ENCODE results near the gene FZD7. TPM values are rescaled to one million over a fixed set of nuclear protein-coding genes. Genes with fewer than 3 reads are reported as not detected.

The FZD7 gene
- total RNA-seq, 6 experiments from 2014 or later: 0.48 to 1.4 (median 0.65) TPM

- H3K4me3 ChIP-seq: no peak overlapping the region
Observed at GRCh38 chr2:202030691-202031090, 3.0 kb upstream of the FZD7 start.

GRCh38 chr2:202031246-202031951, 2.3 kb upstream of the FZD7 start:
- intact Hi-C loops (cut with DNase I): no loop called here
- no peak for ATAC-seq
- no peak for DNase-seq
- Histone ChIP-seq H3K27me3 (peaks cover 0 to 15% of the 10 kb centered on the region in 2 donors), H3K27ac (no peak overlapping the region), H3K4me1 (peaks cover 0 to 21% (median 0%) of the 10 kb centered on the region in 4 donors), H3K36me3 (no peaks in the 10 kb centered on the region), H3K4me3 (no peak overlapping the region), H3K9me3 (no peaks in the 10 kb centered on the region)
- WGBS (ENCODE audit: insufficient coverage, low coverage, low lambda C conversion rate, missing lambda C conversion rate): 60% methylated on average over 4 of the region's 4 CpGs
- no peak for TF ChIP-seq POLR2A (IDR thresholded peaks at IDR 0.05)
- TF ChIP-seq, protein P1, sequence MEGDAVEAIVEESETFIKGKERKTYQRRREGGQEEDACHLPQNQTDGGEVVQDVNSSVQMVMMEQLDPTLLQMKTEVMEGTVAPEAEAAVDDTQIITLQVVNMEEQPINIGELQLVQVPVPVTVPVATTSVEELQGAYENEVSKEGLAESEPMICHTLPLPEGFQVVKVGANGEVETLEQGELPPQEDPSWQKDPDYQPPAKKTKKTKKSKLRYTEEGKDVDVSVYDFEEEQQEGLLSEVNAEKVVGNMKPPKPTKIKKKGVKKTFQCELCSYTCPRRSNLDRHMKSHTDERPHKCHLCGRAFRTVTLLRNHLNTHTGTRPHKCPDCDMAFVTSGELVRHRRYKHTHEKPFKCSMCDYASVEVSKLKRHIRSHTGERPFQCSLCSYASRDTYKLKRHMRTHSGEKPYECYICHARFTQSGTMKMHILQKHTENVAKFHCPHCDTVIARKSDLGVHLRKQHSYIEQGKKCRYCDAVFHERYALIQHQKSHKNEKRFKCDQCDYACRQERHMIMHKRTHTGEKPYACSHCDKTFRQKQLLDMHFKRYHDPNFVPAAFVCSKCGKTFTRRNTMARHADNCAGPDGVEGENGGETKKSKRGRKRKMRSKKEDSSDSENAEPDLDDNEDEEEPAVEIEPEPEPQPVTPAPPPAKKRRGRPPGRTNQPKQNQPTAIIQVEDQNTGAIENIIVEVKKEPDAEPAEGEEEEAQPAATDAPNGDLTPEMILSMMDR (IDR thresholded peaks at IDR 0.05): no peak

More at GRCh38 chr2:202030691-202031090, 3.0 kb upstream of the FZD7 start:
- ATAC-seq (no peak), DNase-seq (no peak)
- H3K36me3 ChIP-seq: no peaks in the 10 kb centered on the region
- no peaks in the 10 kb centered on the region for H3K9me3 ChIP-seq
- TF ChIP-seq, protein P1 (IDR thresholded peaks at IDR 0.05): no peak
- TF ChIP-seq POLR2A (IDR thresholded peaks at IDR 0.05): no peak
- peaks cover 0 to 12% of the 10 kb centered on the region in 2 donors for H3K27me3 ChIP-seq
- WGBS (ENCODE audit: insufficient coverage, low coverage, low lambda C conversion rate, missing lambda C conversion rate): 88% methylated on average over 4 of the region's 4 CpGs
- H3K4me1 ChIP-seq: peaks cover 0 to 21% (median 0%) of the 10 kb centered on the region in 4 donors
- intact Hi-C loops (cut with DNase I): no loop called here
- no peak overlapping the region for H3K27ac ChIP-seq

DNA sequence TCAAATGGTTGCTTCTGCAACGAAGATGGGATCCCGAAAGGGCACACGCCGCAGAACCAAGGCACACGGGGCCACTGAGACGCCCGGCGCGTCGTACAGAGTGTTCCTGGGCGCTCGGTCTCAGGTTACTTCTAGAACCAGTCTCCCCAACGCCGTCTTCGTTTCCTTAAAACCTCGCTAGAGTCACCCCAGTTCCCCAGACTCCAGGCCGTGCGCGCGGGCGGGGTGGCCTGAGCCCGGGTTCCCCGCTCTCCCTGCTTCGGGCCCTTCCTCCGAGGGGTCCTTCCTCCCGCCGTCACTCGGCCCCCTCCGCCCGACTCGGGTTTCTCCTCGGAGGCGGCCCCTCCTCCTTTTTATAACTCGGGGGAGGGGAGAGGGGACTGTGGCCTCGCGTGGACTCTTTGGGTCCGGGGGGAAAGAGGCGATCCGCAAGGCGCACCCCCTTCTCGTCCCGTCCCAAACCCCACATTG, 774 bp upstream of the FZD7 start:
- TF ChIP-seq, protein P1 (IDR thresholded peaks at IDR 0.05): no peak
- no peak for TF ChIP-seq POLR2A (IDR thresholded peaks at IDR 0.05)
- peaks cover 0 to 15% of the 10 kb centered on the region in 2 donors for H3K27me3 ChIP-seq
- DNase-seq (no peak), ATAC-seq (peak; percentile 6 to 17 (median 10))
- no peaks in the 10 kb centered on the region for H3K36me3 ChIP-seq
- peak overlapping the region; percentile 57 to 67 (median 59) for H3K27ac ChIP-seq
- peaks cover 0 to 21% (median 0%) of the 10 kb centered on the region in 4 donors for H3K4me1 ChIP-seq
- intact Hi-C loops (cut with DNase I): no loop called here
- no peaks in the 10 kb centered on the region for H3K9me3 ChIP-seq
- peak overlapping the region; percentile 61 to 87 (median 71) for H3K4me3 ChIP-seq
- WGBS (ENCODE audit: insufficient coverage, low coverage, low lambda C conversion rate, missing lambda C conversion rate): 2% methylated on average over 21 of the region's 42 CpGs

DNA sequence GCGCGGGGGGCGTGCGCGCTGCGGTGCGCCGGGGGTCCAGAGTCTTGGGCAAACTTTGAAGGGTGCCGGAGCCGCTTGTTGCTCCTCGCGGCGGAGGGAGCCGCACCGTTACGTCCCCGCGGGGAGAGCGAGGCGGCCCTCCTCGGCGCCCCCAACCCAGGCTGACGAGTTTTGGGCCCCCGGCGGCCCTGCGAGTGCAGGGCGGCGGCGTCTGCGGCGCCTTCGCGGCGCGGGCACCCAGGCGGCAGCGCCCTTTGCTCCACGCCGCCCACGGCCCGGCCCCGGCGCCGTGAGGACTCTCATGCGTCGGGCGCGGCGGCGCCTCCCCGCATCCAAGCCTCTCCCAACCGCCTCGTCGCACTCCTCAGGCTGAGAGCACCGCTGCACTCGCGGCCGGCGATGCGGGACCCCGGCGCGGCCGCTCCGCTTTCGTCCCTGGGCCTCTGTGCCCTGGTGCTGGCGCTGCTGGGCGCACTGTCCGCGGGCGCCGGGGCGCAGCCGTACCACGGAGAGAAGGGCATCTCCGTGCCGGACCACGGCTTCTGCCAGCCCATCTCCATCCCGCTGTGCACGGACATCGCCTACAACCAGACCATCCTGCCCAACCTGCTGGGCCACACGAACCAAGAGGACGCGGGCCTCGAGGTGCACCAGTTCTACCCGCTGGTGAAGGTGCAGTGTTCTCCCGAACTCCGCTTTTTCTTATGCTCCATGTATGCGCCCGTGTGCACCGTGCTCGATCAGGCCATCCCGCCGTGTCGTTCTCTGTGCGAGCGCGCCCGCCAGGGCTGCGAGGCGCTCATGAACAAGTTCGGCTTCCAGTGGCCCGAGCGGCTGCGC, 814 bp downstream of the FZD7 start:
- H3K27me3 ChIP-seq: peaks cover 0 to 15% of the 10 kb centered on the region in 2 donors
- peak overlapping the region; percentile 44 to 64 (median 59) for H3K27ac ChIP-seq
- H3K4me1 ChIP-seq: peaks cover 0 to 21% (median 0%) of the 10 kb centered on the region in 4 donors
- no peak for TF ChIP-seq POLR2A (IDR thresholded peaks at IDR 0.05)
- TF ChIP-seq, protein P1 (IDR thresholded peaks at IDR 0.05): no peak
- intact Hi-C loops (cut with DNase I): no loop called here
- ATAC-seq (peak in 3 of 4 donors; percentile 3 to 15 (median 6)), DNase-seq (no peak)
- no peaks in the 10 kb centered on the region for H3K9me3 ChIP-seq
- H3K4me3 ChIP-seq: peak overlapping the region; percentile 59 to 87 (median 71)
- WGBS (ENCODE audit: insufficient coverage, low coverage, low lambda C conversion rate, missing lambda C conversion rate): under 1% methylated on average over 26 of the region's 105 CpGs
- H3K36me3 ChIP-seq: no peaks in the 10 kb centered on the region

Data from right lobe of liver (tissue), 6 donors.